IMR-90 (cell line): ENCODE results near the gene TEAD4. TPM values are rescaled to one million over a fixed set of nuclear protein-coding genes. Genes with fewer than 3 reads are reported as not detected.

ENCODE experiments used
- ATAC-seq: fragments of 200-7000 bp; cut with Tn5 transposase; 2 replicates; pipeline ENCODE4 v1.9.1; 2020; ENCODE audit warnings: low read depth, mild to moderate bottlenecking, moderate library complexity
- BruUV-seq: library from RNA; stranded (reverse); fragments of 400-500 nt; replicated peaks from 2 replicates; lab custom pipeline; 2021; lab: Mats Ljungman, UMichigan
- CTCF ChIA-PET: fragments of 300-600 bp; formaldehyde crosslinking; extraction: SDS; loops from one replicate; lab custom pipeline; 2021; ENCODE audit warnings: antibody characterized with exemption; lab: Yijun Ruan, JAX
- POLR2A ChIA-PET: fragments of 300-600 bp; sonication (Branson Sonifier 250); formaldehyde crosslinking; loops from one replicate; lab custom pipeline; 2022; ENCODE audit warnings: antibody characterized with exemption; ENCODE audit not compliant: unreplicated experiment; lab: Charles Lee
- DNase-seq: peaks from one replicate; pipeline ENCODE4 v3.0.0; 2013
- H2AFZ ChIP-seq: replicated peaks from 2 replicates; pipeline ENCODE3; 2013; ENCODE audit warnings: low read length, mild to moderate bottlenecking; ENCODE audit not compliant: poor library complexity
- H2AK5ac ChIP-seq: 2 replicates; pipeline ENCODE4 v1.6.1; 2013; ENCODE audit warnings: low read depth, low read length, inconsistent platforms
- H2AK9ac ChIP-seq: replicated peaks from 2 replicates; pipeline ENCODE3; 2013; ENCODE audit warnings: mild to moderate bottlenecking, low read depth, low read length, moderate library complexity; ENCODE audit not compliant: poor library complexity
- H2BK120ac ChIP-seq: 2 replicates; pipeline ENCODE4 v1.6.1; 2013; ENCODE audit warnings: low read depth, low read length, inconsistent platforms
- H2BK15ac ChIP-seq: 3 replicates; pipeline ENCODE4 v1.6.1; 2013; ENCODE audit warnings: low read depth, low read length, inconsistent platforms
- H2BK20ac ChIP-seq: 2 replicates; pipeline ENCODE4 v1.6.1; 2013; ENCODE audit warnings: low read depth, mild to moderate bottlenecking, inconsistent platforms, low read length, moderate library complexity
- H2BK5ac ChIP-seq: 2 replicates; pipeline ENCODE4 v1.6.1; 2013; ENCODE audit warnings: mild to moderate bottlenecking, low read depth, low read length, inconsistent platforms; ENCODE audit not compliant: poor library complexity, severe bottlenecking
- H3K14ac ChIP-seq: replicated peaks from 2 replicates; pipeline ENCODE4 v1.6.1; 2013; ENCODE audit warnings: low read depth, low read length, inconsistent platforms
- H3K18ac ChIP-seq: 2 replicates; pipeline ENCODE4 v1.6.1; 2013; ENCODE audit warnings: low read depth, low read length, control low read depth
- H3K23ac ChIP-seq: 2 replicates; pipeline ENCODE4 v1.6.1; 2013; ENCODE audit warnings: low read depth, low read length, inconsistent platforms
- H3K27ac ChIP-seq: 2 replicates; pipeline ENCODE4 v1.5.1; 2013; ENCODE audit warnings: mild to moderate bottlenecking, control low read depth, low read length; ENCODE audit not compliant: insufficient read depth
- H3K27me3 ChIP-seq: 2 replicates; pipeline ENCODE4 v1.6.1; 2013; ENCODE audit warnings: low read length; ENCODE audit not compliant: control insufficient read depth, insufficient read depth
- H3K36me3 ChIP-seq: 2 replicates; pipeline ENCODE4 v1.6.1; 2013; ENCODE audit warnings: low read length, mixed read lengths; ENCODE audit not compliant: control insufficient read depth, insufficient read depth
- H3K4ac ChIP-seq: 2 replicates; pipeline ENCODE4 v1.6.1; 2013; ENCODE audit warnings: low read depth, low read length, inconsistent platforms
- H3K4me1 ChIP-seq: 2 replicates; pipeline ENCODE4 v1.6.1; 2013; ENCODE audit warnings: low read length, mixed read lengths; ENCODE audit not compliant: control insufficient read depth, insufficient read depth
- H3K4me2 ChIP-seq: 2 replicates; pipeline ENCODE4 v1.6.1; 2013; ENCODE audit warnings: low read depth, mild to moderate bottlenecking, control low read depth, low read length, moderate library complexity
- H3K4me3 ChIP-seq: 2 replicates; pipeline ENCODE4 v1.5.1; 2013; ENCODE audit warnings: low read depth, mild to moderate bottlenecking, control low read depth, low read length, moderate library complexity; ENCODE audit not compliant: insufficient read depth
- H3K56ac ChIP-seq: 2 replicates; pipeline ENCODE4 v1.6.1; 2013; ENCODE audit warnings: low read length, inconsistent platforms; ENCODE audit not compliant: insufficient read depth; ENCODE audit errors: extremely low read depth
- H3K79me1 ChIP-seq, 2 experiments: 2 replicates each; pipeline ENCODE4 v1.6.1; 2013; ENCODE audit warnings: low read length in 2 of 2, inconsistent platforms in 1 of 2, low read depth in 1 of 2
- H3K9ac ChIP-seq: 2 replicates; pipeline ENCODE4 v1.6.1; 2013; ENCODE audit warnings: low read depth, low read length, control low read depth
- H3K9me1 ChIP-seq: 2 replicates; pipeline ENCODE4 v1.6.1; 2013; ENCODE audit warnings: low read length, inconsistent platforms; ENCODE audit not compliant: insufficient read depth
- H3K9me3 ChIP-seq: 2 replicates; pipeline ENCODE4 v1.6.1; 2013; ENCODE audit warnings: low read length; ENCODE audit not compliant: control insufficient read depth, insufficient read depth
- H4K20me1 ChIP-seq: 2 replicates; pipeline ENCODE4 v1.6.1; 2013; ENCODE audit warnings: low read length, inconsistent platforms; ENCODE audit not compliant: insufficient read depth
- H4K5ac ChIP-seq: 2 replicates; pipeline ENCODE4 v1.6.1; 2013; ENCODE audit warnings: mild to moderate bottlenecking, low read depth, low read length, control low read depth
- H4K8ac ChIP-seq, 2 experiments: 2 replicates each; pipeline ENCODE4 v1.6.1; 2013; ENCODE audit warnings: low read depth in 2 of 2, low read length in 2 of 2, control low read depth in 1 of 2, inconsistent platforms in 1 of 2
- H4K91ac ChIP-seq: 2 replicates; pipeline ENCODE4 v1.6.1; 2013; ENCODE audit warnings: low read depth, low read length, inconsistent platforms; ENCODE audit not compliant: insufficient read depth
- CHD1 ChIP-seq: IDR thresholded peaks from 2 replicates; pipeline ENCODE4 v1.6.1; 2012; ENCODE audit warnings: low read depth, low read length, improper control_type of control experiment
- CTCF ChIP-seq: conservative IDR thresholded peaks from 2 replicates; pipeline ENCODE4 v1.5.1; 2012; ENCODE audit warnings: mild to moderate bottlenecking, low read depth, low read length, improper control_type of control experiment
- ELK1 ChIP-seq: fragments of 150-350 bp; IDR thresholded peaks from 2 replicates; pipeline ENCODE4 v1.6.1; 2016; ENCODE audit warnings: low read depth, mild to moderate bottlenecking, low read length, moderate library complexity, borderline replicate concordance
- FOS ChIP-seq: fragments of 150-350 bp; IDR thresholded peaks from 2 replicates; pipeline ENCODE4 v1.6.1; 2016; ENCODE audit warnings: low read depth, low read length
- MAFK ChIP-seq: IDR thresholded peaks from 2 replicates; pipeline ENCODE4 v1.6.1; 2012; ENCODE audit warnings: low read depth, low read length, improper control_type of control experiment
- RAD21 ChIP-seq: IDR thresholded peaks from 2 replicates; pipeline ENCODE4 v1.6.1; 2012; ENCODE audit warnings: low read length, improper control_type of control experiment
- RCOR1 ChIP-seq: IDR thresholded peaks from 2 replicates; pipeline ENCODE4 v1.6.1; 2012; ENCODE audit warnings: mild to moderate bottlenecking, low read length, improper control_type of control experiment; ENCODE audit not compliant: insufficient replicate concordance
- RFX5 ChIP-seq: IDR thresholded peaks from 2 replicates; pipeline ENCODE4 v1.8.0; 2012; ENCODE audit warnings: low read depth, mild to moderate bottlenecking, low read length, moderate library complexity
- WGBS, 2 experiments: methylation state at CpG; one replicate each; pipeline versions ENCODE4 v1.1.5 to v1.1.7; 2013; ENCODE audit warnings: missing lambda C conversion rate in 2 of 2; ENCODE audit not compliant: insufficient read length in 1 of 2; ENCODE audit errors: extremely low coverage in 2 of 2; 5-methylcytosine and 5-hydroxymethylcytosine counted together
- dilution Hi-C: fragments of 300-500 bp; cut with HindIII; formaldehyde crosslinking; loops from one replicate; pipeline ENCODE4 v1.14.3; 2018; ENCODE audit warnings: low sequenced_read_pairs; ENCODE audit not compliant: unreplicated experiment
- in situ Hi-C: fragments of 300-500 bp; cut with MboI; formaldehyde crosslinking; loops from 3 replicates; pipeline ENCODE4 v1.14.3; 2019; ENCODE audit warnings: low sequenced_read_pairs, inconsistent platforms, mixed read lengths
- intact Hi-C: fragments of 100-400 bp; cut with micrococcal nuclease; formaldehyde crosslinking; loops from 2 replicates; pipeline ENCODE4 v1.10.0; 2022
- polyA plus RNA-seq, 3 experiments: library from polyadenylated mRNA; depleted of rRNA; stranded (reverse); fragments of >200 nt; gene quantifications; 2 replicates each; pipeline ENCODE4 v1.2.3, GENCODE V29; 2012; ENCODE audit warnings: low replicate concordance in 1 of 3
- total RNA-seq: library from RNA; depleted of rRNA; stranded (reverse); fragments of >200 nt; gene quantifications from 2 replicates; pipeline ENCODE4 v1.2.3, GENCODE V29; 2012

Gene TEAD4
- total and polyA plus RNA-seq, 2 of the 4 experiments (the other 2 are of a cell fraction): 8.8 to 24.9 TPM

GRCh38 chr12:3009780-3010179 lies 50.6 kb downstream of the TEAD4 start:
- POLR2A ChIA-PET: no interaction called here
- Histone ChIP-seq H3K9me1 (peaks cover 7% of the 10 kb centered on the region; the same call in 1 of the 2 replicates), H3K14ac (no peak overlapping the region), H3K4me1 (peaks cover 3% of the 10 kb centered on the region), H2BK20ac (no peak overlapping the region), H3K9ac (no peak overlapping the region), H2BK15ac (no peak overlapping the region), H3K9me3 (no peaks in the 10 kb centered on the region), H3K27ac (no peak overlapping the region), H2AK9ac (no peak overlapping the region), H2BK5ac (no peak overlapping the region), H2AFZ (no peak overlapping the region), H3K18ac (no peak overlapping the region), H4K91ac (no peak overlapping the region), H2AK5ac (no peak overlapping the region), H3K4ac (no peak overlapping the region), H3K36me3 (peaks cover 5% of the 10 kb centered on the region), H2BK120ac (no peak overlapping the region), H3K4me3 (no peak overlapping the region), H4K20me1 (no peaks in the 10 kb centered on the region; the same call in 1 of the 2 replicates), H3K79me1 (0 out of 4 replicates have a peak, but pooled peaks cover 0 to 3% of the 10 kb centered on the region in 2 experiments), H3K4me2 (no peak overlapping the region), H3K27me3 (no peaks in the 10 kb centered on the region), H4K8ac (no peak overlapping the region), H3K23ac (no peak overlapping the region), H3K56ac (no peak overlapping the region), H4K5ac (no peak overlapping the region)
- TF ChIP-seq MAFK (no peak), CTCF (no peak), RFX5 (no peak), ELK1 (no peak), FOS (no peak), CHD1 (no peak), RCOR1 (no peak), RAD21 (no peak)
- intact Hi-C loops: no loop called here
- dilution Hi-C loops: no loop called here
- DNase-seq: no peak
- BruUV-seq: no TSS peak
- ATAC-seq: no peak
- whole genome bisulfite sequencing, 2 experiments: 100% methylated on average over 5 of the region's 14 CpGs; no CpG with 5 or more reads in 1 of the 2 experiments
- CTCF ChIA-PET: no interaction called here
- in situ Hi-C loops: no loop called here
